Globus pallidus (tissue), 1 donor: ENCODE data around the gene TRPC6.
"Not testable (repeated sequence)": the region's sequence is repeated elsewhere in the genome, so short reads cannot be mapped to it uniquely, and the experiment has no call there.

Source experiments
- DNase-seq: peaks from one replicate; pipeline ENCODE4 v3.0.0-alpha.2; 2015; ENCODE audit warnings: low spot score

TRPC6 gene

DNA sequence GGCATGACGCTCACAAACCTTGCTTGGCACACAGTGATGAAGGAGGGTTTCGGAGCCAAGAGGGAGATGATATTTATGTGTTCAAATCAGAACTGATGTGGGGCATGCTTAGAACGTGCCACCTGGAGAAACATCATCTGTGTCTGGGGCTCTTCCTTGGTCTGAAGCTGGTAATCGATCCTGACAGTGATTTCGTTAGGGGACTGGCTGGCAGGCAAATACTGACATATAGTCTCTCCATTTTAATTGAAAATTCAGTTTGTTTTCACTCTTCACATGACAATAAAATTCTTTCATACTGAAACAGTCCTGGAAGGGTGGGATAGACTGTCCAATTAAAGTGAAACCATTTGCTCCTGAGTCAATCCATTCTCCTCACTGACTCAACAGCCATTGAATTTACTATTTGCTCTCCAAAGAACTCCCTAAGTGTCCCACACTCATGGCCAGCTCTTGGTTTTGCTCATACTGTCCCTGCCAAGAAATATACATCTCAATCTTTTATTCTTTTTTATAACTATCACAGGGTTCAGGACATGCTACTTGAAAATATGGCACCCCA is 134.8 kb downstream of the TRPC6 start:
- DNase-seq, result no peak

DNA sequence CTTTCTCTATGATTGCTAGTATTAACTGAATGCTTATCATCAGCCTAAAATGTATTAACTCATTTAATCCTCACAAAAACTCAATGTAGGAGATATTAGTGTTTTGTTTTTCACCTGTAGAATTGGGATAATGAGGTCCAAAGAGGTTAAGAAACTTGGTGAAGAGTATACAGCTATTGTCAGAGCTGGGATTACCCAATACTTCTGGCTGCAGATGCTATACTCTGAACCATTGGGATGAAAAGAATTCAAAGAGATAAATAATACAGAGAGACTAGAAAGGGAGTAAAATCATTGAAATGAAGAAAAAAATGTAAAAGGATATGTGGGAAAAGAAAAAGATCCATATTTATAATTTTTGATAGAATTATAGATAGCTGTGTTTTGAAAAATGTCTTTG is 137.1 kb downstream of the TRPC6 start:
- DNase-seq, result no peak

DNA sequence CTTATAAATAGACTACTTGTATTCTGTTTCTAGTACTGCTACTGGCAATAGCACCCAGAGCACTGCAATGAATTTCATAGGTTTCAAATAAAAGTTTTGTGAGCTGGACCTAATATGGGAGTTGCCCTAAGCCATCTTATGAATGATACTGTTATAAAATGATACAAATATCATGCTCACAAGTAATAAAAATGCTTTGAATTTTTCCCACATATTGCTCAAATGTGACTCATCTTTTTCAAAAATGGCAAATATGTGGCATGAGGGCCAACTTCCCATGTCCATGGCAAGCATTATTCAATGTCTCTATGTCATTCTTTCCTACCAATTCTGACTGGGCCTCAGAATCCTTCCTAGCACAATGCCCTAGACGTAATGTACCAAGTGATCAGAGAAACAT is 137.6 kb downstream of the TRPC6 start:
- no peak for DNase-seq

DNA sequence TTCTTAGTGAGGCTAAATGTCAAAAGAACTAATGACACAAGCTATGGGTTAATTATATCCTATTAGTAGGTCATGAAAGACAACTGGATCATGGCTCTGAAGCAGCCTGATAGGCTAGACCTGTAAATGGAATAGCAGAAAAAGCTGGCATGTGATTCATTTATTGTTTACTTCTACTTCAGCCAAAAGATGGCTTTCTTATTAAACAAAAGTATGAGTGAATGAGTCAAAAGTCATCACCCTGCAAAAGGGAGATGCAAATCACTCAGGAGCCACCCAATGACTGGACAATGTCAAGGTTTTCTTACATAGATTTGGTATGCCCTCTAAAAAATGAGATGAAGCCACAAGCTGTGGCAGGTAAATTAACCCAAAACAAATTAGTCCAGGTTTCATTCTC is 138.0 kb downstream of the TRPC6 start:
- DNase-seq, result no peak

DNA sequence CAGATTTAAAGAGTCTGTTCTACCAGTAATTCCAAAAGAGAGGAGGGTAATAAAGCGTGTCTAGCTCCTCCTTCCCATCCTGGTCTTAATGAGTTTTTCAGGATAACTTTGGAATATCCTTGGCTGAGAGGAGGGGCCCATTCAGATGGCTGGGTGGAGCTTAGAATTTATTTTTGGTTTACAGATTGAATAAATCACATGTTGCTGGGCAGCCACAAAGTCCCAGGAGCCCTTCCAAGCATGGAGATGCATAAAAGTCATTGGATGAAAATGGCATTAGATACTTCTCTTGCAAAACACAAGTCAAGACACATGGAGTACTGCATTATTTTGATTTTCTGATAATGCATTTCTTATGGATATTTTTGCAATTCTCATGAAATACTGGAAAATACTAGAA is 139.0 kb downstream of the TRPC6 start:
- DNase-seq, result no peak

DNA sequence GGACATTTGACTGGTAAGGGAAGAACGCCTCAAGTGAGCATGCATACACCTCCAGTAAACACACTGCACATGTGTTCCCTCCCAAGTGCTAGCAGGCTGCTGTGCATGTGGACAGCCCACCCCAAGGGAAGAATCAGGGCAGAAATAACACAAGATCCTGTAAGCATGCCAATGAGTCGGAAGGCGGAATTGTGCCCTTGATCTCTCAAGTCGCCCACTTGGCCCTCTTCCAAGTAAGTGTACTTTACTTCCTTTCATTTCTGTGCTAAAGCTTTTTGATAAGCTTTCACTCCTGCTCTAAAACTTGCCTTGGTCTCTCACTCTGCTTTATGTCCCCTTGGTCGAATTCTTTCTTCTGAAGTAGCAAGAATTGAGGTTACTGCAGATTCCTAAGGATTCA is 139.6 kb downstream of the TRPC6 start:
- no peak for DNase-seq

DNA sequence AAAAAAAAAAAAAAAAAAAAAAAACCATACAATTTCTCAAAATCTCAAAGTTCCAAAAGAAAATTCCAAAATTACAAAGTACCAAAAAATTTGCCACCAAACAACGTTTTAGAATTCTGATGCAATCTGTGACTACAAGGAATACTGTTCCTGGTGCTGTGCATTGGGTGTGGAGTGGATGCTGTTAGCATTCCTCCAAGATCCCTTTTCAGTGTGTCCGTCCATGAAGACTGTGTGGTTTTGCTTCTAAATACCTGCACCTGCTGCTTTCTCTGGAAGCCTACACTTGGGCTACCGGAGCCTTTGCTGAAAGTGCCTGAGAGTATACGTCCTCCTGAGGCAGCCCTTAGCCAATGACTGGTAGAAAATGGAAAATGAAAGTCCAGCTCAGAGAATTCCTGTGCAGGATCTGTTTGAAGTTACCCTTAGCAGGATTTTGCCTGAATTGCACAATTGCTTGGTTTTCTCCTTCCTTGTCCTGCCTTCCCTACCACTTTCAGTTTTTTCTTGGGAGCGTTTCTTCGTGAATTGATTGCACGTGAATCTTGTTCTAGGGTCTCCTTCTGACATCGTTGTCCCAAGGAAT is 140.8 kb downstream of the TRPC6 start:
- DNase-seq, result no peak

DNA sequence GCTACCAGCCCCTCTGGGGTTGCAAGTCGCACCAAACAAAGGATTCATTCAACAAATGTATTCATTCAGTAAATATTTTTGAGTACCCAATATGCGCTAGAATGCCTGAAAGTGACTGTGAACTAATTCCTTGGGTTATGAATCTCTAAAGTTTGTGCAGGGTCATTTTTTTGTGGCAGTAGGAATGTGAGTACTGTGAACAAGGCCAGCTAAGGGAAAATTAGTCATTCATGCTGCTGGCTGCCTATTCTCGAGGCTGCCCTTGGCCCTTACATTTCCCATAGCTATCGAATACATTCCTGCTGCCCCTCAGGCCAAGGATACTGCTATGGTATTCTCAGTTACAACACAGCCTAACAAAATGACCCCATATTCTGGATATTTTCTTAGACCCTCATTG is 141.6 kb downstream of the TRPC6 start:
- no peak for DNase-seq

DNA sequence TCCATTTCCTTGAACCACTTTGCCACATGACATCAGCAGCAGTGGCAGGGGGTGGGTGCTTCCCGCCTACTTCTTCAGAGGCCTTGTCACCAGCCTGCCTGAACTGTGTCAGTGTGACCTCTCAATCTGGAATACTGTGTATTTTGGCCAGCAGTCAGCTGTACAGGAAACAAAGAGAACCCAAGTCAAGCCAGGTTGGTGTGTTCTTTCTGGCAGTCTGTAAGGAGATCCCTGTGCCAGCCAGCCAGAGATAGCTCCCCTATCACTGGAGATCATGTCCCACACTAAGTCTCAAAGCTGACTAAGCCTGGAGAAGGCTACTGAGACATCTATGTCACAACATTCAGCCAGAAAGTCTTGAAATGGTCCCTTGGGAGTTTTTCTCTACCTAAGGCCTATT is 142.1 kb downstream of the TRPC6 start:
- DNase-seq, result no peak

DNA sequence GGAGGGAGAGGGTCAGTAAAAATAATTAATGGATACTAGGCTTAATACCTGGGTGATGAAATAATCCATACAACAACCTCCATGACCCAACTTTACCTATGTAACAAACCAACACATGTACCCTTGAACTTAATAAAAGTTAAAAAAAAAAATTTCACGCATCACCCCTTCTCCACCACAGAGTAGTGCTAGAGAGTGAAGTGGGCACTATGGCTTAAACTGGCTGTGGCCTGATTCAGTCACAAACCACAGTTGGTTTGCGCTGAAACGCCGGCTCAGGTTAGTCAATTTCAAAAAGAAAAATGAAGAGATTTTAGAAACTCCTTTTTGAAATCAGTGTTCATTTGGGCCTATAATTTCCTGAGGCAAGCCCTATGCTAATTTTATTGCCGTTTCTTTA is 144.3 kb downstream of the TRPC6 start:
- DNase-seq, result no peak

DNA sequence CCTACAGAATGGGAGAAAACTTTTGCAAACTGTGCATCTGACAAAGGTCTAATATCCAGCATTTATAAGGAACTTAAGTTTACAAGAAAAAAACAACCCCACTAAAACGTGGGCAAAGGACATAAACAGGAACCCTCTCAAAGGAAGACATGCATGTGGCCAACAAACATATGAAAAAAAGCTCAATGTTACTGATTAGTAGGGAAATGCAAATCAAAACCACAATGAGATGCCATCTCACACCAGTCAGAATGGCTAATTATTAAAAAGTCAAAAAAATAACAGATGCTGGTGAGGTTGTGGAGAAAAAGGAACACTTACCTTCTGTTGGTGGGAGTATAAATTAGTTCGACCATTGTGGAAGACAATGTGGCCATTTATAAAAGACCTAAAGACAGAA is 145.1 kb downstream of the TRPC6 start:
- DNase-seq, result not testable (repeated sequence)

DNA sequence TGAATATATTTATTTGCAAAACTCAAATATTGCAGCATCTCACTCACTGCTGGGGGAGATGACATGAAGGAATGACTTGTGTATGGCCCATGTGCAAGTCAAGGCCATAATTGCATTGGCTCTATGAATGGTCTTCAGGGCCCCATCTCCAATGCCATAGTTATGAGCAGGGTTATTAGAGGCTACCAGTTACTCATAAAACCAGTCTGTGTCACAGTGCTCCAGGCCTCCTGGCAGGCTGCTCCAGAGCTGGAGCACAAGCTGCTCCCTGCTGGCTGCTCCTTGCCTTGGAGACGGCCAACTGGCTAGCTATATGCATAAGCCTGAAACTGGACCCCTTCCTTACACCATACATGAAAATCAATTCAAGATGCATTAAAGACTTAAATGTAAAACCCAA is 145.7 kb downstream of the TRPC6 start:
- DNase-seq, result no peak

DNA sequence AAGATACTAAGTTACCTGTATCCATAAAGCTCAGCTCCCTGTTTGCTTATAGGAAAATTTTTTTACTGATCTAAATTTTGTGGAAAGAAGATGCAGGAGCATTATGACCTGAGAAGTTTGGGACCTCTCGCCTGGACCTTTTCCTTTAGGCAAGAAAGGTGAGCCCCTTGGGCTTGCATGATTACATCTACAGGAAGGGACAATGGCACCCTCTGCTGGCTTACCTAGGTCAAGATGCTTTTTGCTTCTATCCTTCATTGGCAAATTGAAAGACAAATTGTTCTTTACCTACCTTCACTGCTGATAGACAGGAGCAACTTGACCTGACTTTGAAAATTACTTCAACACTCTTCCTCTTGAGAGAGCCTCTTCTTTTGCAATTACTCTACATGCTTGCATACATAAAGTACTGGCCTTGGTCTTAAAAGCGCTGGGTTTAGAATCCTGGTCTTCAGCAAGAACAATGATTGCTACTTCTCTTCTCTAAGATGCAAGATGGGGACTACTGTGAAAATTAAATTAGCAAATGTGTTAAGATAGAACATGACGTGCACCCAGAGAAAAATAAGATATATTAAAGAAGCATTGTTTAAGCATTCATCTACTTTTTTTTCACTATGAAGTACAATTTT is 147.2 kb downstream of the TRPC6 start:
- no peak for DNase-seq

DNA sequence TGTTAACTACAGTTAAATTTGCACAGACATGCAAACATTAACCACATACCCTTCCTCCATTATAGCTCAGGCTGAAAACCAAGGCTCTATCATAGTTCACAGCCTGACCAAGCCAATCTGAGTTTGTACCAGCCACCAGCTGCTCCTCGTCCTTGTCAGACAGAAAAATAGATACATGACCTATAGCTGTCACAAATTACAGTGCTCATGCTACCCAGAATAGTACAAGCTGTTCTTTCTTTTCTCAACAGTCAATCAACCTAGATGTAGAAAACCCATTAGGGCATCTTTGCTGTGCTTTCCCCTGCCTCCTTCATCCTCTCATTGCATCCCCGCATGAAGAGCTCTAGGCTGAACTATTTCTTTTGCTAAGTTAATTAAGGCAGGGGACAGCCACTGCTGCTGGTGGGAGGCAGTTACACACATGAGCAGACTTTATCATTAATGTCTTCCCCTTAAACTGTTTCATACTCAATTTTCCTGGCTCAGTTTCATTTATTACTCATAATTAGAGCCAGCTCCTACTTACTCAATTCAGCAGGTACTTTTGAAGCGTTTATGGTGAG is 148.3 kb downstream of the TRPC6 start:
- DNase-seq, result no peak

DNA sequence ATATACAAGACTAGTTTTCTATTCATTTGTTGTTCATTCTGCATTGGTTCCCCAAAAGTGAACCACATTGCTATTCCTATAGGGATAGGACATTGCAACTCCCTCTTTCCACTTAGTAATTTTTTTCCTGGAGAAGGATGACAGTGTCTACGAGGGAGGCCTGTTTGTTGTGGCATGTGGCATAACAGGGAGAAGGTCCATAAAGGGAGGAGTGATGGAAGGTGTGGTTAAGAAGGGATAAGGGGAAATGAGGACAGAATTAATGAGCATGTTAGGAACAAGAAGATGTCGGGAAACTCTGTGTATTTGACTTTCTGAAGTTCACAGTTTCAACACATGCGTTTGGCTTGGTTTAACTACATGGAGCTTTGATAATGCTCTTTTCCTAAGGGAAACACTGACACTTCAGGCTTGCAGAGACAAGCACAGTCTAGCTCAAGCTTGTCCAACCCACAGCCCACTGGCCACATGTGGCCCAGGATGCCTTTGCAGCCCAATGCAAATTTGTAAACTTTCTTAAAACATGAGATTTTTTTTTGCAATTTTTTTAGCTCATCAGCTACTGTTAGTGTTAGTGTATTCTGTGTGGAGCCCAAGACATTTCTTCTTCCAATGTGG is 149.7 kb downstream of the TRPC6 start:
- DNase-seq, result no peak

DNA sequence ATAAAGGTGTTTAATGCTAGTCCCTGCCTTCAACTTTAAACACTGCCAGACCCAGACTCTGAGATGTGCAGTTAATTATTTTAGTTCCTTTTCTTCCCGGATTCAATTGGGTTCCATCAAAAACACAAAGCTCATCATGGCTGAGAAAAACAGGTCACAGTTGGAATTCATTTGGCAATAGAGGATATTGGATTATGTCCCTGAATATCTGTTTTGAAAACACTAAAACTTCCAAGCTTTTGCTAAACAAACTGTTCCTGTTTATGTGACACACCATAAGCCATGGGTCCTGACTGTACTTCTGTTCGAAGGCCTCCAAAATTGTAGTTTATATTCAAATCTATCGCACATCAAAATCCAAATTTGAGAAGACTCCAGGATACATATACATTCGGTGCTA is 150.7 kb downstream of the TRPC6 start:
- no peak for DNase-seq

DNA sequence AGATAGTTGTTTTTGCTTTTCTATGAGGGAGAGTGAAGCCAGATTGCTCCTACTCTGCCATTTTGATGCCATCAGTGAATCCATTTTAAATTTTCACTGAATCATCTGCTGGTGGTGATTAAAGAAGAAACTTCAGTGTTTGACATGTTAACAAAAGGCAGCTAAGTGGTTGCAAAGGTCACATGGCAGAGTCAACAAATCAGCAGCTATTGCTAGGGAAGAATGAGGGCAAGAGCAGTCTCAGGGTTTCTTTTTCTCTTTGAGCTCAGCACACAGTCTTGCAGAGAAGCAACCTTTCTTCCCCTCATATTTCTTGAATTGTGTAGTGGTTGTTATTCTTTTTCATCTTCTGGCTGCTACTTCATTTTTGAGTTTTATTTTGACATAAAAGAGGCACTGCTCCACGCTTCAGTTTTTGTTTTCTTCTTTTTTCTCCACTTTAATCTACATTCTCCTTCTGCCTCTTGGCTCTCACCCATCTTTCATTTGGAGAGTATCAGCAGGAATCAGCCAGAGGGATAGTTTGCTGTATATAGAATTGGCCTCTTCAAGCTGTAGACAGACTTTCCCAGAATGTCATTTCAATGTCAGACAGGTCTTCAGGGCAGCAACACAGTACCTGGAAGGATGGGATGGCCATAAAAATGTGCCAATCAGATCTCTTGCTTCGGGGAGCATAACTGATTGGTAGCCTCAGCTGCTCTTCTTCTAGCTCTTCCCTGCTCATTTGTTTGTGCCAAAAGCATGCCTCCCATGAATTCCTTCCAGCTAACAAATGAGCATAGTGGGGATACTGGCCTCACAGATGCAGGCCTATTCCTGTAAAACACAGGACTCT is 153.9 kb downstream of the TRPC6 start:
- DNase-seq, result no peak

DNA sequence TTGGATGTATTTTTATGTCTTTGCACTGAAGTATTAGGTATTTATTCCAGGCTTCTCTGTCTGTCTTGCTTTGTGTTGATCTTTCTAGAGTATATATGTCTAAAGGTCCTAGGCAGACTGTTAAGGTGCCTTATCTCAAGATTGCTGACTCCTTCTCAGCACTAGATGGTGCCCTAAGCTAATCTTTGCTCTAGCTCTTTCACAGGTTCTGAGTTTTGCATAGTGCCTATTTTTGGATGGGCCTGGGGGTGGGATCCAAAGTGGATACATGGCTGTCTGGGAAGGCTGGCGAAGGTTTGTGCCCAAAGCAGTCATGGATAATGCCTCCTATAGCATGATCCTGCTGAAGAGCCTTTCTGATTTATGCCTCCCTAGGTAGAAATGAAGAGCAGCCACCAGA is 154.9 kb downstream of the TRPC6 start:
- DNase-seq, result no peak

DNA sequence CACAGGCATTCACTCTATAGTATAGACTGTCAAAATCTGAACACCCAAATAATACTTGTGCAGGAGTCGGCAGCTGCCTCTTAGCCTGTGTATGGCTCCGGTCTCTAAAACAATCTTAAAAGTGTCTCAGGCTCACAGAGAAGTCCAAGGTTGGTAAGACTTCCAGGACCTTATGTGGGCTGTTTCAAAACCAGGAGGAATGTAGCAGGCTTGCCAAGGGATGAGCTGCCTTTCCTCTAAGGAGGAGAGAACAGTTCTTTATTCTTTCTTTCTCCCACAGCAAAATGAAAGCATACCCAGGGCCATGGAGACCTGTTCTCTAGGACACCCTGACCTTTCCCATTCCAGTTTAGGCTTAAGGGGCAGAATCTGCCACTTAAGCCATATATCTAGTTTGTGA is 176.5 kb downstream of the TRPC6 start:
- DNase-seq, result no peak
